Measurements from ENCODE around the gene HAPSTR1. TPM values are rescaled to one million over a fixed set of nuclear protein-coding genes. Genes with fewer than 3 reads are reported as not detected.

Gene HAPSTR1
- total and polyA plus RNA-seq, 4 donors, result 6.5 to 46.5 (median 17.7) TPM

- H3K4me1 ChIP-seq (ENCODE audit: control insufficient read depth in 4 of 4, insufficient read depth in 4 of 4, low read length in 3 of 4), result peaks cover 21 to 81% (median 47%) of the 10 kb centered on the region in 4 donors
- H3K4me3 ChIP-seq (ENCODE audit: low read depth in 1 of 3, low read length in 3 of 3), result no peak overlapping the region
- H3K9me3 ChIP-seq (ENCODE audit: control insufficient read depth in 4 of 4, low read length in 3 of 4), result no peaks in the 10 kb centered on the region
- H3K9ac ChIP-seq (ENCODE audit: low read depth in 1 of 2, low read length in 2 of 2), result no peak overlapping the region
- WGBS, result 76% methylated on average over 2 of the region's 2 CpGs
- H3K36me3 ChIP-seq (ENCODE audit: control insufficient read depth in 4 of 4, insufficient read depth in 3 of 4, low read depth in 1 of 4, low read length in 3 of 4), result peaks cover 20 to 35% (median 26%) of the 10 kb centered on the region in 4 donors
- no peak for DNase-seq (ENCODE audit: low spot score)
- H3K27ac ChIP-seq (ENCODE audit: low read depth in 1 of 2, low read length in 2 of 2), result no peak overlapping the region
- H3K27me3 ChIP-seq (ENCODE audit: control insufficient read depth in 4 of 4, insufficient read depth in 4 of 4, low read length in 3 of 4), result no peaks in the 10 kb centered on the region
- TF ChIP-seq REST (IDR thresholded peaks at IDR 0.05) (no peak), RXRA (IDR thresholded peaks at IDR 0.05) (no peak)
These were observed 10.9 kb downstream of the HAPSTR1 start for GRCh38 chr16:9102379-9102778.

- 87% methylated on average over 13 of the region's 13 CpGs for WGBS
These were observed 11.5 kb downstream of the HAPSTR1 start for GRCh38 chr16:9102943-9103342.

More at GRCh38 chr16:9102943-9103342, 11.5 kb downstream of the HAPSTR1 start:
- H3K9me3 ChIP-seq (ENCODE audit: control insufficient read depth in 4 of 4, low read length in 3 of 4), result no peaks in the 10 kb centered on the region
- no peak overlapping the region for H3K27ac ChIP-seq (ENCODE audit: low read depth in 1 of 2, low read length in 2 of 2)
- peaks cover 20 to 39% (median 29%) of the 10 kb centered on the region in 4 donors for H3K36me3 ChIP-seq (ENCODE audit: control insufficient read depth in 4 of 4, insufficient read depth in 3 of 4, low read depth in 1 of 4, low read length in 3 of 4)
- DNase-seq (ENCODE audit: low spot score), result no peak
- H3K9ac ChIP-seq (ENCODE audit: low read depth in 1 of 2, low read length in 2 of 2), result no peak overlapping the region
- H3K4me1 ChIP-seq (ENCODE audit: control insufficient read depth in 4 of 4, insufficient read depth in 4 of 4, low read length in 3 of 4), result peaks cover 17 to 79% (median 43%) of the 10 kb centered on the region in 4 donors
- no peak overlapping the region for H3K4me3 ChIP-seq (ENCODE audit: low read depth in 1 of 3, low read length in 3 of 3)
- H3K27me3 ChIP-seq (ENCODE audit: control insufficient read depth in 4 of 4, insufficient read depth in 4 of 4, low read length in 3 of 4), result no peaks in the 10 kb centered on the region
- TF ChIP-seq YY1 (IDR thresholded peaks at IDR 0.05) (no peak), CTCF (IDR thresholded peaks at IDR 0.05; ENCODE audit: low read depth, low read length, missing input control) (no peak), ZBTB33 (IDR thresholded peaks at IDR 0.05) (no peak), FOXA1 (IDR thresholded peaks at IDR 0.05) (no peak), FOXA2 (IDR thresholded peaks at IDR 0.05) (no peak), RXRA (IDR thresholded peaks at IDR 0.05) (no peak), EGR1 (IDR thresholded peaks at IDR 0.05; ENCODE audit: low read depth in 2 of 2) (no peak)

Measured in liver (tissue), 9 donors.